H9 (cell line): ENCODE data around the gene BAG5. TPM values are rescaled to one million over a fixed set of nuclear protein-coding genes. Genes with fewer than 3 reads are reported as not detected.
"Not testable (repeated sequence)": the region's sequence is repeated elsewhere in the genome, so short reads cannot be mapped to it uniquely, and the experiment has no call there.

Source experiments
- DNase-seq: peaks from one replicate; pipeline ENCODE4 v3.0.0-alpha.2; 2017
- H2AFZ ChIP-seq: one replicate; pipeline ENCODE4 v1.6.1; 2013; ENCODE audit warnings: mild to moderate bottlenecking, low read length, control low read depth, moderate library complexity
- H2AK5ac ChIP-seq: 2 replicates; pipeline ENCODE4 v1.6.1; 2013; ENCODE audit warnings: low read length, control low read depth, mixed read lengths; ENCODE audit not compliant: insufficient read length
- H2BK120ac ChIP-seq: one replicate; pipeline ENCODE4 v1.6.1; 2013; ENCODE audit warnings: low read depth, mild to moderate bottlenecking, low read length, control low read depth, inconsistent platforms; ENCODE audit not compliant: poor library complexity, severe bottlenecking
- H2BK12ac ChIP-seq: 2 replicates; pipeline ENCODE4 v1.6.1; 2013; ENCODE audit warnings: low read length, control low read depth, mixed read lengths, low read depth; ENCODE audit not compliant: insufficient read length
- H2BK15ac ChIP-seq: 2 replicates; pipeline ENCODE4 v1.6.1; 2013; ENCODE audit warnings: low read depth, low read length, control low read depth
- H2BK20ac ChIP-seq: one replicate; pipeline ENCODE4 v1.6.1; 2013; ENCODE audit warnings: low read depth, mild to moderate bottlenecking, low read length, control low read depth, inconsistent platforms; ENCODE audit not compliant: poor library complexity, severe bottlenecking
- H2BK5ac ChIP-seq: 2 replicates; pipeline ENCODE4 v1.6.1; 2013; ENCODE audit warnings: low read length, control low read depth, mixed read lengths; ENCODE audit not compliant: insufficient read length
- H3K14ac ChIP-seq: 2 replicates; pipeline ENCODE4 v1.6.1; 2013; ENCODE audit warnings: low read length, control low read depth; ENCODE audit not compliant: insufficient read depth
- H3K18ac ChIP-seq: 2 replicates; pipeline ENCODE4 v1.6.1; 2013; ENCODE audit warnings: low read depth, mild to moderate bottlenecking, mixed read lengths, low read length, control low read depth; ENCODE audit not compliant: insufficient read length
- H3K23ac ChIP-seq: 2 replicates; pipeline ENCODE4 v1.6.1; 2013; ENCODE audit warnings: low read length, control low read depth, mixed read lengths, low read depth; ENCODE audit not compliant: insufficient read length
- H3K23me2 ChIP-seq: 2 replicates; pipeline ENCODE4 v1.6.1; 2013; ENCODE audit warnings: low read depth, mild to moderate bottlenecking, mixed read lengths, low read length, control low read depth; ENCODE audit not compliant: insufficient read length, poor library complexity, severe bottlenecking
- H3K27ac ChIP-seq: 2 replicates; pipeline ENCODE4 v1.5.1; 2013; ENCODE audit warnings: low read length, control low read depth, mixed read lengths, low read depth; ENCODE audit not compliant: insufficient read length
- H3K27me3 ChIP-seq: 2 replicates; pipeline ENCODE4 v1.6.1; 2013; ENCODE audit warnings: low read length, control low read depth, inconsistent platforms; ENCODE audit not compliant: insufficient read depth
- H3K4ac ChIP-seq: 2 replicates; pipeline ENCODE4 v1.6.1; 2013; ENCODE audit warnings: low read depth, mild to moderate bottlenecking, control low read depth, inconsistent platforms, low read length, moderate library complexity
- H3K4me1 ChIP-seq: 2 replicates; pipeline ENCODE4 v1.6.1; 2013; ENCODE audit warnings: low read length, control low read depth, inconsistent platforms; ENCODE audit not compliant: insufficient read depth
- H3K4me2 ChIP-seq: 2 replicates; pipeline ENCODE4 v1.6.1; 2013; ENCODE audit warnings: low read length, control low read depth, mixed read lengths; ENCODE audit not compliant: insufficient read length, insufficient read depth
- H3K56ac ChIP-seq: 2 replicates; pipeline ENCODE4 v1.6.1; 2013; ENCODE audit warnings: low read depth, mild to moderate bottlenecking, mixed read lengths, low read length, control low read depth; ENCODE audit not compliant: insufficient read length
- H3K79me1 ChIP-seq: 2 replicates; pipeline ENCODE4 v1.6.1; 2013; ENCODE audit warnings: low read depth, mild to moderate bottlenecking, moderate library complexity, low read length, control low read depth, inconsistent platforms; ENCODE audit not compliant: insufficient read depth, poor library complexity, severe bottlenecking
- H3K79me2 ChIP-seq: 2 replicates; pipeline ENCODE4 v1.6.1; 2013; ENCODE audit warnings: low read length, control low read depth, inconsistent platforms; ENCODE audit not compliant: insufficient read depth
- H3K9ac ChIP-seq: 2 replicates; pipeline ENCODE4 v1.6.1; 2013; ENCODE audit warnings: low read length, control low read depth, mixed read lengths; ENCODE audit not compliant: insufficient read length; ENCODE audit errors: extremely low read depth
- H3K9me3 ChIP-seq: one replicate; pipeline ENCODE4 v1.6.1; 2013; ENCODE audit warnings: low read depth, low read length, inconsistent platforms; ENCODE audit not compliant: control insufficient read depth
- H3T11ph ChIP-seq: one replicate; pipeline ENCODE4 v1.6.1; 2013; ENCODE audit warnings: mild to moderate bottlenecking, low read length, control low read depth, inconsistent platforms
- H4K20me1 ChIP-seq: one replicate; pipeline ENCODE4 v1.6.1; 2013; ENCODE audit not compliant: control insufficient read depth, insufficient read length, insufficient read depth
- H4K5ac ChIP-seq: 2 replicates; pipeline ENCODE4 v1.6.1; 2013; ENCODE audit warnings: low read depth, mild to moderate bottlenecking, mixed read lengths, low read length, control low read depth; ENCODE audit not compliant: insufficient read length
- H4K8ac ChIP-seq: replicated peaks from 2 replicates; pipeline ENCODE4 v1.6.1; 2013; ENCODE audit warnings: low read length, control low read depth, mixed read lengths, low read depth; ENCODE audit not compliant: insufficient read length
- H4K91ac ChIP-seq: 2 replicates; pipeline ENCODE4 v1.6.1; 2013; ENCODE audit warnings: low read depth, mild to moderate bottlenecking, moderate library complexity, mixed read lengths, low read length, control low read depth; ENCODE audit not compliant: insufficient read length
- H3K27ac Mint-ChIP-seq, 3 experiments: 2 replicates in 2 of 3; 3 replicates in 1 of 3; pipeline ENCODE4 v1.8.0; 2020 to 2021; ENCODE audit warnings: mixed read lengths in 3 of 3, mild to moderate bottlenecking in 1 of 3, moderate library complexity in 1 of 3
- H3K27me3 Mint-ChIP-seq: 2 replicates; pipeline ENCODE4 v1.8.0; 2021; ENCODE audit warnings: low read depth, mild to moderate bottlenecking, moderate library complexity, mixed read lengths
- H3K36me3 Mint-ChIP-seq, 3 experiments: 2 replicates in 2 of 3; 3 replicates in 1 of 3; pipeline ENCODE4 v1.8.0; 2020 to 2021; ENCODE audit warnings: low read depth in 3 of 3, mixed read lengths in 3 of 3; ENCODE audit not compliant: insufficient read depth in 1 of 3
- H3K4me1 Mint-ChIP-seq, 2 experiments: 2 replicates each; pipeline ENCODE4 v1.8.0; 2020; ENCODE audit warnings: mixed read lengths in 2 of 2
- H3K4me3 Mint-ChIP-seq, 2 experiments: 2 replicates in 1 of 2; 3 replicates in 1 of 2; pipeline ENCODE4 v1.8.0; 2020 to 2021; ENCODE audit warnings: mild to moderate bottlenecking in 2 of 2, mixed read lengths in 2 of 2, moderate library complexity in 1 of 2
- H3K9me3 Mint-ChIP-seq, 2 experiments: 2 replicates in 1 of 2; 3 replicates in 1 of 2; pipeline ENCODE4 v1.8.0; 2020; ENCODE audit warnings: mild to moderate bottlenecking in 2 of 2, mixed read lengths in 2 of 2, moderate library complexity in 1 of 2
- CTCF ChIP-seq: fragments of 200-600 bp; sonication (generic); conservative IDR thresholded peaks from 3 replicates; pipeline ENCODE4 v1.8.0; 2021; ENCODE audit warnings: antibody characterized with exemption, mild to moderate bottlenecking
- WGBS: extraction: QIAGEN DNeasy Blood & Tissue Kit; methylation state at CpG from one replicate; pipeline ENCODE4 v1.1.7; 2013; ENCODE audit warnings: missing lambda C conversion rate, low lambda C conversion rate, mixed read lengths; ENCODE audit not compliant: insufficient read length; ENCODE audit errors: extremely low coverage; 5-methylcytosine and 5-hydroxymethylcytosine counted together
- total RNA-seq: library from RNA; stranded (reverse); gene quantifications from 2 replicates; pipeline ENCODE4 v1.2.1, GENCODE V29; 2021

BAG5 gene
- total RNA-seq, 1 experiment from 2014 or later = 38.0 TPM

GRCh38 chr14:103611215-103611614 is 48.8 kb upstream of the BAG5 start:
- Mint-ChIP-seq H3K9me3 (peaks cover 19 to 24% of the 10 kb centered on the region in 2 experiments), H3K4me3 (no peak overlapping the region), H3K27me3 (peaks cover 36% of the 10 kb centered on the region), H3K27ac (no peak overlapping the region), H3K36me3 (peaks cover 9 to 11% (median 11%) of the 10 kb centered on the region in 3 experiments), H3K4me1 (peaks cover 17% of the 10 kb centered on the region in 2 experiments)
- Histone ChIP-seq H2BK15ac (no peak overlapping the region), H3K23ac (no peak overlapping the region), H3T11ph (no peak overlapping the region), H2BK120ac (no peak overlapping the region), H4K20me1 (no peaks in the 10 kb centered on the region), H3K9me3 (peaks cover 8% of the 10 kb centered on the region), H2AK5ac (no peak overlapping the region), H3K56ac (no peak overlapping the region), H3K27ac (no peak overlapping the region), H2BK20ac (no peak overlapping the region), H2AFZ (no peak overlapping the region), H3K9ac (no peak overlapping the region), H2BK12ac (no peak overlapping the region), H4K91ac (no peak overlapping the region), H3K4ac (no peak overlapping the region), H2BK5ac (no peak overlapping the region), H3K4me2 (no peak overlapping the region), H3K27me3 (no peaks in the 10 kb centered on the region), H3K23me2 (peaks cover 1% of the 10 kb centered on the region), H4K5ac (no peak overlapping the region), H4K8ac (no peak overlapping the region), H3K4me1 (no peaks in the 10 kb centered on the region), H3K79me2 (no peaks in the 10 kb centered on the region), H3K79me1 (no peaks in the 10 kb centered on the region), H3K14ac (no peak overlapping the region), H3K18ac (no peak overlapping the region)
- DNase-seq = no peak
- no peak for TF ChIP-seq CTCF
- WGBS = no CpG with 5 or more reads among the region's 2 CpGs

GRCh38 chr14:103609081-103609480 is 46.6 kb upstream of the BAG5 start:
- not testable (repeated sequence) for H2BK120ac ChIP-seq, H3K79me1 ChIP-seq, H4K8ac ChIP-seq, H3K4ac ChIP-seq, H2BK15ac ChIP-seq, H4K91ac ChIP-seq, H2BK20ac ChIP-seq, H2BK12ac ChIP-seq, H3K27me3 ChIP-seq, H3K4me1 ChIP-seq, H2AFZ ChIP-seq, H3K27ac ChIP-seq, H3K23me2 ChIP-seq, H3K4me2 ChIP-seq, H3K27ac Mint-ChIP-seq, H2AK5ac ChIP-seq, H3K18ac ChIP-seq, H4K5ac ChIP-seq, H3T11ph ChIP-seq, H4K20me1 ChIP-seq, H2BK5ac ChIP-seq, H3K79me2 ChIP-seq, H3K56ac ChIP-seq, H3K9me3 ChIP-seq, H3K14ac ChIP-seq, H3K23ac ChIP-seq, H3K9ac ChIP-seq, DNase-seq
- H3K27me3 Mint-ChIP-seq = peaks cover 44% of the 10 kb centered on the region
- peaks cover 9 to 11% (median 11%) of the 10 kb centered on the region in 3 experiments for H3K36me3 Mint-ChIP-seq
- WGBS = no CpG with 5 or more reads among the region's 4 CpGs
- peaks cover 17% of the 10 kb centered on the region in 2 experiments for H3K4me1 Mint-ChIP-seq
- H3K9me3 Mint-ChIP-seq = peaks cover 19 to 24% of the 10 kb centered on the region in 2 experiments
- H3K4me3 Mint-ChIP-seq = 0 out of 5 replicates have a peak overlapping the region, but pooled peaks of 1 of the 2 experiments have one; percentile 25
